Stimulated activated CD4-positive, alpha-beta T cell treated with anti-CD3 and anti-CD28 coated beads, Interleukin-15, amount 100 ng/mL, for 48 hours (primary cell): ENCODE measurements around the gene PLXNC1.

ENCODE experiments used
- DNase-seq, 2 donors: peaks; one replicate each; pipeline ENCODE4 v3.0.0-alpha.2; 2020; ENCODE audit warnings: low read depth in 2 of 2

PLXNC1 gene

DNA sequence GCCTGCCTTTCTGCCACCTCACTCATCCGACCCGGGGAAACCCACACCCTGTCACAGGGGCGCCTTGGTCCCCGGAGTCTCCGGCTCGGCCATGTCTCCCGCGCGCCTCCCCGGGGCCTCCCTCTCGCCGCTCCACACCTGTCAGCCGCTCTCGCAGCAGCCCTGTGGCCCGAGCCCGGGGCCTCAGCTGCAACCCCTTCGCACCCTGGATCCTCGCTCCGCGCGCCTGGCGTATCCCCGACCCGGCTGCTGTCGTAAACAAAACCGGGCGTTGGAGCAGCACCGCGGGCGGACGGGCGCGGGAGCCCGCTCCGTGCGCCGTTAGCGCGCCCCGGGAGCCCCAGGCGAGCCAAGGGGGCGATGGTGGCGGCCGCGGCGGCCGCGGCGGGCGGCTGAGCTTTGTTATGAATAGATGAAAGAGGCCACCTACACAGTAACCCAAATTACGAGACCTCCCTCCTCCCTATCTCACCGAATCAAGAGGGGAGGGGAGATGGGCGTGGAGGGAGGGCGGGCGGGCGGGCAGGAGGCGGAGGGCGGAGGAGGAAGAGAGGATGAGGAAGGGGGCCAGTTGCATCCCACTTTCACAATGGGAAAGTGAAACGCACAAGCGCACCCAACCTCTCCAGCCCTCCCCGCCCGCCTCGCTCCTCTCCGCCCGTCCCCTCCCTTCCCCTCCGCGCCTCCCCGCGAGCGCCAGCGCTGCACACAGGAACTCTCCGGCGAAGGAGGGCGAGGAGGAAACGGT, at the start of gene PLXNC1:
TSS of gene PLXNC1 (plus strand) at position 587 of the 748 bp plus-strand sequence. CDS start 395 bp downstream, outside the sequence.
- peak; percentile 55 to 59 for DNase-seq

DNA sequence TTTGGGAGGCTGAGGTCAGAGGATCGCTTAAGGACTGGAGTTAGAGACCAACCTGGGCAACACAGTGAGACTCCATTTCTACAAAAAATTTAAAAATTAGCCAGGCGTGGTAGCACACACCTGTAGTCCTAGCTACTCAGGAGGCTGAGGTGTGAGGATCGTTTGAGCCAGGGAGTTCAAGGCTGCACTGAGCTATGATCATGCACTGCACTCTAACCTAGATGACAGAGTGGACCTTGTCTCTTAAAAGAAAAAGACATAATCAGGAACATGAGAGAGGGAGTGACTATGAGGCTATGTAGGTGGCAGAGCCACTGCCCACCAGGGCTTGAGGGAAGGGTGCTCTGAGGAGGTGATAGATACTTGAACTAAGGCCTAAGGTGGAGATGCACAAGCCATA, 49.2 kb upstream of the PLXNC1 start:
- DNase-seq: no peak

GRCh38 chr12:94099632-94100031, 48.7 kb upstream of the PLXNC1 start:
- DNase-seq: no peak

GRCh38 chr12:94100211-94100627, 48.2 kb upstream of the PLXNC1 start:
- no peak for DNase-seq

- DNase-seq: peak; percentile 53 to 68
These were observed 47.2 kb upstream of the PLXNC1 start for GRCh38 chr12:94100990-94101737.

- DNase-seq: peak; percentile 76 to 78
These were observed 46.4 kb upstream of the PLXNC1 start for GRCh38 chr12:94101738-94102660.

- DNase-seq: no peak
These were observed 44.4 kb upstream of the PLXNC1 start for GRCh38 chr12:94103986-94104385.

DNA sequence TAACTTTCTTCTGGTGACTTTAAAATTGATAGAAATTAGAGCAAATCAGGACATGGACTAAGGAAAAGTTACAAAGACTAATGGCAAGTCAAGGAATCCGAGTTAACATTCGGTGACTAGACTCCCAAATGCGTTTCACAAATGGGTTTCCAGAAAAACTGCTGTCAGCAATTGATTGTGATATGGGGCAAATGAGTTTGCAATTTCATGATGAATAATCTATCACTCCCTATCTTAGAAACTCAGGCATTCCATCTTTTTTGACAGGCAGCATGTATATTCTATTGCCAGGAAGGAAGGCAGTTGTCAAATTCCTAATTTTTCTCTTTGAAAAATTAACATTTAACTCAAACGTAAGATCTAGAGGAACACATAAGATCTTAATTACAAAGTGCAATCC, 40.5 kb upstream of the PLXNC1 start:
- DNase-seq: no peak

- DNase-seq: peak; percentile 37 to 44
These were observed 39.2 kb upstream of the PLXNC1 start for GRCh38 chr12:94109160-94109559.

- DNase-seq: no peak
These were observed 38.1 kb upstream of the PLXNC1 start for GRCh38 chr12:94110258-94110657.

DNA sequence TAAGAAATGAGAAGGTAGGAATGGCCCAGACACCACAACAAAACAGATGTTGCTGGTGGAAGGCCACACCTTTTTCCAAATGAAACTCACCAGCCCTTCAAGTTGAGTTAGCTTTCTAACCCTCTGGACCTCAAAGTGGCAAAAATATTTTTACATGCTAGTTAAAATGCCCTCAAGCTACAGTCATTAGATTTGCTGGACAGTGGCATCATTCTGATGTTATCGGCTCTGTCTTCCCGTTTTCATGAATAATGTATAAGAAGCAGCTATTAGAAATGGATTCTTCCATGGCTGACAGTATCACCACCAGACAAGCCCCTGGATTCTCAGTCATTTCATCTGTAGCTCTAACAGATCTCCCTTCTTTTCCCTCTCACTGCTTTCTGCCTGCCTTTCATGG, 37.1 kb upstream of the PLXNC1 start:
- DNase-seq: no peak

DNA sequence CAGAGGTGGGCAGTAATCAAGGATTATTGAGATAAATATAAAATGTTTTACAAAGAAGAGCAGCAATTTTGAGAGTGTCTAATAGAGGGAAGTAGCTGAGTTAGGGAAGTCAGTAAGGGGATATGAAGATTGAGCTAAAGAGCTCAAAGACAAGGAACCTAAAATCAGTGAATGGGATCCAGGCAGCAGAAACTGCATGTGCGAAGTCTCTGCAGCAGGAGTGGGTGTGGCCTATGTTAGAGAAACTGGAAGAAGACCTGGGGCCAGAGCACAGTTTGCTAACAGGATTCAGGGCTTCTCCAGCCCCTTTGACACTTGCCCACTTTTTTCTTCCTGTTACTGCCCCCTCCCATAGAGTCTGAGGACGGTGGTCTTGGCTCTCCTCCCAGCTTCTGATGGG, 36.3 kb upstream of the PLXNC1 start:
- no peak for DNase-seq

- DNase-seq: no peak
These were observed 34.2 kb upstream of the PLXNC1 start for GRCh38 chr12:94114166-94114565.

- DNase-seq: no peak
These were observed 32.2 kb upstream of the PLXNC1 start for GRCh38 chr12:94116191-94116590.

- no peak for DNase-seq
These were observed 26.5 kb upstream of the PLXNC1 start for GRCh38 chr12:94121886-94122285.

DNA sequence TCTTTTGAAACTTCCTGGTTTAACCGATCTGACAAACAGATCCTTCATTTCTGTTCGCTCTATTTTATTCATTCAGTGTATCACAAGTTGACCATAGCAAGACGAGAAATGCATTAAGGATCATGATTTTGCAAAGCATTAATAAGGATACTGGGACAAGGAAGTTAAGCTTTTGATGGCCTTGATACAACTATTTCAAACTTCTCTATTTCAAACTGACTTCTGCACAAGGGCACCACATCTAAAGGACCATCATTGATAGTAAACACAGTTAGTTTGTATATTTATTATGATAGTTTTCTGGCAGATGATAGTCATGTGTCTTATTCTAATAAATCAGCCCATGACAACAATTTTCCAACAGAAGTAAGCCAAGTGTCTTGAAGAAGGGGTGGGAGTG, 25.8 kb upstream of the PLXNC1 start:
- DNase-seq: no peak

DNA sequence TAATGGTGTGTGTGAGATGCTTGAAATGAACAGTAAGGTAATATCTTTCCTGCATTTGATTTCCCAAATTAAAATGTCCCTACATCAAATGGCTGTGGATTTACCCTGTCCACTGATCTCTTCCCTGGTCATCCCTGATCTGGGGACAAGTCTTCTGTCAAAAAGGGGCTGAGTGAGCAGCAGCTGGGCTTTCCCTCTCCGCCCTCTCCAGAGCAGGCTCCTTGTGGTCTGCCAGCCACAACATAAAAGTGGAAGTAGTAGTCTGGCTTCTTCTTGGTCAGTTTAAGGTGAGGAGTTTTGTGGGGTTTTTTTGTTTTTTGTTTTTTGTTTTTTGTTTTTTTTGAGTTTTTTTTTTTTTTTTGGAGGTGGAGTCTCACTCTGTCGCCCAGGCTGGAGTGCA, 25.2 kb upstream of the PLXNC1 start:
- no peak for DNase-seq

DNA sequence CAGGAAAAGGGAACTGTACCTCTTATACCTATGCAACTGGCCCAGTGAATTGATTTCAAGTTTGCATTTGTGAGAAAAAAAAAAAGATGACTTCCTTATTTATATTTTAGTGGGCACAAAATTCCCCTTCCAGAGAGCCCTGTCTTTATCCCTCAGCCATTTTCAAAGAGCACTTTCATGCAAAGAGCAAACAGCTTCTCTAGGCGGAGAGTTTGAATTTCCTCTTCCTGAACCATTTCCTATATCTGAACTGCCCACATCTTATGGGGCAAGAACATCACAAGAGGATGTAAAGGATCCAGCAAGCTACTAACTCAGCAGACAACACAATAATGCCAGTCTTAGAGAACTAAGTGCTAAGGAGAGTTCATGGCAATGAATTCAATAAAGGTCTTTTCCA, 22.3 kb upstream of the PLXNC1 start:
- DNase-seq: no peak

DNA sequence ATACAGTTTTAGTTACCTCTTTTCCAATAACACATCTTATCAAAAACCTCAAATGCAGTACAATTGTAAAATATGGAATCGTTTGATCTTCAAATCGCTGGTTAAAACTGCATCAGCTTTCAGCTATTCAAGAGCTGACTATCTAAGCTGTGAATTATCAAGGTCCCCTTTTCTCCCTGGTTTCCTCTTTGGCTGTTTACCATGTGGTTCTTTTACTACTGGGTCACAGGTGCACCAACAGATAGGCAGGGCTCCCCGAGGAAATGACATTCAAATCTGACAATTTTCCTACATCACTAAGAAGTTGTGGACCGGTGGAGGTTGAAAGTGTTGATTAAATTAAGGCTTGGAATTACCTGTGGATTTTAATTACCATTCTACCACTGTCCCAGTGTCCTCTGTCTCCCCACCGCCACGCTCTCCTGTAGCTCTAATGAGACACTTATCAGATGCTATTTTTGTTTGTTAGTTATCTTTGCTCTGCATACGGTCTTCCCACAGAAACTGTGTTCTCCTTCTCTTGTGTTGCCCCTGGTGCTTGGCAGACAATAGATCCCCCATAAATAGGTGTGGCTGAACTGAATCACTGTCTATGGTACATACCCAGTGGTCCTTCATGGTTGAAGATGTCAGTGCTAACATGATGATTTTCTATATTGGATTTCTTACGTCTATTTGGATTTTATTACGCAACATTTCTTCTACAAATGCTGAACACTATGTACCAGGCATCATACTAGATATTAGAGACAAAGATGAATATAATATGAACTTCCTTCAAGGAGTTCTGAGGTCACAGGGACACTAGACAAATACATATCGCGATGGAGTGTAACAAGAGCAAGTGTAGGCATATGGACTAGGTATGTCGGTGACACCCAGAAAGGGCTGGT, 20.9 kb upstream of the PLXNC1 start:
- no peak for DNase-seq

- DNase-seq: no peak
These were observed 20.1 kb upstream of the PLXNC1 start for GRCh38 chr12:94128280-94128679.
